ENCODE measurements around the gene MRM3. TPM values are rescaled to one million over a fixed set of nuclear protein-coding genes. Genes with fewer than 3 reads are reported as not detected.
A peak's percentile ranks its signal among the peaks of the same experiment; 100 is the strongest.

MRM3 gene
- total RNA-seq, 4 donors from 2014 or later = 17.4 to 25.9 (median 23.9) TPM

DNA sequence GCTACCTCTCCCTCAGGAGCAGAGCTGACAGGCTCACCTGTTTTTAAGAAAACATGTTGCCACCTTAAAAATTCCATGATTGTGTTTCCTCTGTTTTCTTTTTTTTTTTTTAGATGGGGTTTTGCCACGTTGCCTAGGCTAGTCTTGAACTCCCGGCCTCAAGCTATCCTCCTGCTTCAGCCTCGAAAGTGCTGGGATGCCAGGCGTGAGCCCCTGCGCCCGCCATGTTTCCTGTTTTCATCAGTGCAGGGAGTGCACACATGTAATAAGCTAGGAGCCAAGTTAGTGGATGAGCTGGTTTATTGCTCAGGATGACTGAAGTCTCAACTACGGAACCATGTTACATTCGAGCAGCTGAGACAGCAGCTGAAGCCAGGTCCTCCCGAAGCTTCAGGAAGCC, 13.6 kb downstream of the MRM3 start:
- WGBS = 72% methylated on average over 9 of the region's 9 CpGs
- DNase-seq (ENCODE audit: extremely low spot score) = no peak
- peaks cover 0 to 38% (median 29%) of the 10 kb centered on the region in 4 donors for H3K36me3 ChIP-seq
- H3K4me1 ChIP-seq = peaks cover 11 to 45% (median 29%) of the 10 kb centered on the region in 4 donors
- H3K9me3 ChIP-seq = no peaks in the 10 kb centered on the region
- H3K4me3 ChIP-seq = no peak overlapping the region
- intact Hi-C loops (cut with DNase I) = loop anchor here (2.0 to 10.0 kb wide), 2 partner anchors 59 to 261 kb away; no protein-coding TSS in a partner anchor
- H3K27me3 ChIP-seq = no peaks in the 10 kb centered on the region
- H3K27ac ChIP-seq (replicated peaks in 1 of 4) = peak overlapping the region; percentile 58 to 79 (median 70)
- TF ChIP-seq EP300 (IDR thresholded peaks at IDR 0.05) = no peak
- TF ChIP-seq, protein P1, sequence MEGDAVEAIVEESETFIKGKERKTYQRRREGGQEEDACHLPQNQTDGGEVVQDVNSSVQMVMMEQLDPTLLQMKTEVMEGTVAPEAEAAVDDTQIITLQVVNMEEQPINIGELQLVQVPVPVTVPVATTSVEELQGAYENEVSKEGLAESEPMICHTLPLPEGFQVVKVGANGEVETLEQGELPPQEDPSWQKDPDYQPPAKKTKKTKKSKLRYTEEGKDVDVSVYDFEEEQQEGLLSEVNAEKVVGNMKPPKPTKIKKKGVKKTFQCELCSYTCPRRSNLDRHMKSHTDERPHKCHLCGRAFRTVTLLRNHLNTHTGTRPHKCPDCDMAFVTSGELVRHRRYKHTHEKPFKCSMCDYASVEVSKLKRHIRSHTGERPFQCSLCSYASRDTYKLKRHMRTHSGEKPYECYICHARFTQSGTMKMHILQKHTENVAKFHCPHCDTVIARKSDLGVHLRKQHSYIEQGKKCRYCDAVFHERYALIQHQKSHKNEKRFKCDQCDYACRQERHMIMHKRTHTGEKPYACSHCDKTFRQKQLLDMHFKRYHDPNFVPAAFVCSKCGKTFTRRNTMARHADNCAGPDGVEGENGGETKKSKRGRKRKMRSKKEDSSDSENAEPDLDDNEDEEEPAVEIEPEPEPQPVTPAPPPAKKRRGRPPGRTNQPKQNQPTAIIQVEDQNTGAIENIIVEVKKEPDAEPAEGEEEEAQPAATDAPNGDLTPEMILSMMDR (IDR thresholded peaks at IDR 0.05) = no peak
- no peak for TF ChIP-seq POLR2AphosphoS5 (IDR thresholded peaks at IDR 0.05)
- TF ChIP-seq POLR2A (IDR thresholded peaks at IDR 0.05; ENCODE audit: low read depth) = no peak

DNA sequence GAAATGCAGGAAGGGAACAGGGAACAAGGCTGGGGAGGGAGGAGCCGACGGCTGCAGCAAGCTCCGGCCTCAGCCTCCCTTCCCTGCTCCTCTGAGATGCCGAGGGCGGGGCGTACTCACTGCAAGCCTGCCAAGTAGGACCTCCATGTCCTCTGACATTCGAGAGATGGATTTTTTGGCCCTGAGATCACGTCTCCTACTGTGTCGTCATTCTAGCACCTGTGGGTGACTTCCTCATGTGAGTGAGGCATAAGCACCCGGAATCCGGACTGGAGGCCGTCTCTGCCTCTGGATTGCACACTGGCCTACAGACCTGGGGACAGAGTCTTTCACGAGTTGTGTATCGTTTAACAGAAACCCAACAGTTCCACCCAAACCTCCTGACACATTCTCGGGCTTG, 14.5 kb downstream of the MRM3 start:
- no peak for DNase-seq (ENCODE audit: extremely low spot score)
- H3K27ac ChIP-seq (replicated peaks in 1 of 4) = peak overlapping the region in 1 of 4 donors; percentile 79
- intact Hi-C loops (cut with DNase I) = loop anchor here (10.0 kb wide), 1 partner anchor 58 kb away; no protein-coding TSS in a partner anchor

DNA sequence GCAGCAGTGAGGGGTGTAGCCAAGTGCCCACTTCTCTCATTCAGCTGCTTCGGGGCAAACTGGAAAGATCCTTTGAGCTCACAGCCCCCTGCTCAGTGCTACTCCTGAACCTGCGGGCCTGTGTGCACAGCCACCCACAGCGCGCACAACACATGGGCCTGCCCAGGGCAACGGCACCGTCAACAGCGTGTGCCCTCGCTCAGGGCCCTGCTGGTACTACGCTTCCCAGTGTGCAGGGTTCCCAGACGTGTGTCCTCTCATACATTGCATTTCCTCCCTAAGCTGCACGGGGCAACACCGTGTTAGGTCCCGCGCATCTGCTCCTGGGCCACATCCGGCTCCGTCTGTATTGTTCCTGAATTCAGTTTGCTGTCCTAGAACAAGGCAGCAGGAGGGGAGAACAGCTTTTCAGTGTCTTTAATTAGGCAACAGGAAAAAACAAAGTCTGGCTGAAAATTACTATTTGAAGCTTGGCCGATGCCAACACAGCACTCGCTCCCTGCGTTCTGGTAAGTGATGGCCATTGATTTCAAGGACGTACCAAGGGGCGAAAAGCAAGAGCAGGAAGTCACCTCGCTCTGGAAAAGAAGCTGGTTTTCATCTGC, 15.2 kb downstream of the MRM3 start:
- whole genome bisulfite sequencing = 82% methylated on average over 22 of the region's 22 CpGs
- Histone ChIP-seq H3K36me3 (peaks cover 0 to 36% (median 22%) of the 10 kb centered on the region in 4 donors), H3K9me3 (no peaks in the 10 kb centered on the region), H3K27me3 (no peaks in the 10 kb centered on the region), H3K4me3 (no peak overlapping the region), H3K4me1 (peaks cover 11 to 28% (median 26%) of the 10 kb centered on the region in 4 donors), H3K27ac (replicated peaks in 1 of 4) (peak overlapping the region in 2 of 4 donors; percentile 20 to 79)
- intact Hi-C loops (cut with DNase I) = loop anchor here (10.0 kb wide), 1 partner anchor 57 kb away; no protein-coding TSS in a partner anchor
- no peak for DNase-seq (ENCODE audit: extremely low spot score)
- TF ChIP-seq, protein P1 (IDR thresholded peaks at IDR 0.05) = no peak
- TF ChIP-seq POLR2AphosphoS5 (IDR thresholded peaks at IDR 0.05) = peak in 1 of 2 donors; percentile 6

More for the DNA sequence above, 14.5 kb downstream of the MRM3 start:
- no peak overlapping the region for H3K4me3 ChIP-seq
- TF ChIP-seq POLR2A (IDR thresholded peaks at IDR 0.05; ENCODE audit: low read depth) (no peak), POLR2AphosphoS5 (IDR thresholded peaks at IDR 0.05) (no peak), EP300 (IDR thresholded peaks at IDR 0.05) (no peak)
- TF ChIP-seq, protein P1 (IDR thresholded peaks at IDR 0.05) = no peak
- no peaks in the 10 kb centered on the region for H3K9me3 ChIP-seq
- H3K4me1 ChIP-seq = peaks cover 11 to 36% (median 29%) of the 10 kb centered on the region in 4 donors
- H3K36me3 ChIP-seq = peaks cover 0 to 36% (median 27%) of the 10 kb centered on the region in 4 donors
- 79% methylated on average over 14 of the region's 15 CpGs for WGBS
- H3K27me3 ChIP-seq = no peaks in the 10 kb centered on the region

DNA sequence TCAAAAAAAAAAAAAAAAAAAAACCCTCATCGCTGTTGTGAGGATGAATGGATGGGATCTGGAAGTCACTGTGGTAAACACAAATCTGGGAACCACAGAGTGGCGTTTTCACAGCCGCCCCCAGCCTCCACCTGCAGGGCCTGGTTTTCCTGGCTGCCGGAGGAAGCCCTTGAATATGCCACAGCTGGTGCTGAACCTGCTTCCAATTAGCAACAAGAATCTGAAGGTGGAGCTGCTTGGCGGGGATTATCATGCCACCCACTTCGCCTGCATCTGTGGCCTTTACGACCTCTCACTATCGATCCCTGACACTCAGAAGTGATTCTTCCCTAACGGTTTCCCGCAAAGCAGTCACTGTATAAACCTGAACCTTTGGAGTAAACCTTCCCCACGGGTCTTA, 16.1 kb downstream of the MRM3 start:
- intact Hi-C loops (cut with DNase I) = loop anchor here (10.0 kb wide), 1 partner anchor 57 kb away; no protein-coding TSS in a partner anchor
- DNase-seq (ENCODE audit: extremely low spot score) = no peak
- peaks cover 11 to 23% (median 21%) of the 10 kb centered on the region in 4 donors for H3K4me1 ChIP-seq
- no peaks in the 10 kb centered on the region for H3K9me3 ChIP-seq
- TF ChIP-seq POLR2A (IDR thresholded peaks at IDR 0.05; ENCODE audit: low read depth) = no peak
- no peak for TF ChIP-seq POLR2AphosphoS5 (IDR thresholded peaks at IDR 0.05)
- TF ChIP-seq EP300 (IDR thresholded peaks at IDR 0.05) = no peak
- TF ChIP-seq, protein P1 (IDR thresholded peaks at IDR 0.05) = no peak
- H3K4me3 ChIP-seq = no peak overlapping the region
- H3K27me3 ChIP-seq = no peaks in the 10 kb centered on the region
- no peak overlapping the region for H3K27ac ChIP-seq (replicated peaks in 1 of 4)
- H3K36me3 ChIP-seq = peaks cover 0 to 38% (median 24%) of the 10 kb centered on the region in 4 donors
- 78% methylated on average over 11 of the region's 11 CpGs for WGBS

Data from esophagus muscularis mucosa (tissue), 4 donors.